HG03135 (cell line): ENCODE results near the gene CNOT3.

ENCODE experiments used
- ATAC-seq: cut with Tn5 transposase; IDR thresholded peaks from one replicate; pipeline ENCODE4 v1.9.1; 2021; ENCODE audit warnings: mild to moderate bottlenecking, moderate library complexity; ENCODE audit not compliant: unreplicated experiment

The CNOT3 gene

GRCh38 chr19:54147676-54148075 is 10.1 kb downstream of the CNOT3 start:
- no peak for ATAC-seq

GRCh38 chr19:54148158-54148557 is 10.6 kb downstream of the CNOT3 start:
- no peak for ATAC-seq

GRCh38 chr19:54149021-54149812 is 11.7 kb downstream of the CNOT3 start:
- no peak for ATAC-seq

GRCh38 chr19:54151362-54152035 is 13.9 kb downstream of the CNOT3 start:
- ATAC-seq: no peak

- no peak for ATAC-seq
These were observed 14.7 kb downstream of the CNOT3 start for GRCh38 chr19:54152267-54152666.

GRCh38 chr19:54152878-54153524 is 15.4 kb downstream of the CNOT3 start:
- no peak for ATAC-seq

GRCh38 chr19:54153731-54154326 is 16.3 kb downstream of the CNOT3 start:
- ATAC-seq: no peak

- ATAC-seq: no peak
These were observed 17.2 kb downstream of the CNOT3 start for GRCh38 chr19:54154603-54155345.

GRCh38 chr19:54155694-54156093 is 18.1 kb downstream of the CNOT3 start:
- no peak for ATAC-seq

GRCh38 chr19:54156490-54156889 is 18.9 kb downstream of the CNOT3 start:
- ATAC-seq: no peak

- no peak for ATAC-seq
These were observed 19.4 kb downstream of the CNOT3 start for GRCh38 chr19:54156953-54157352.

- ATAC-seq: no peak
These were observed 21.3 kb downstream of the CNOT3 start for GRCh38 chr19:54158812-54159351.

- ATAC-seq: peak; percentile 86
These were observed 22.0 kb downstream of the CNOT3 start, which contains the start of gene LENG1 for GRCh38 chr19:54159352-54160181. TSS of gene LENG1 (minus strand) at chr19:54159721. CDS start at chr19:54159695, 26 bp downstream.

GRCh38 chr19:54160182-54160811 is 22.7 kb downstream of the CNOT3 start:
- no peak for ATAC-seq

GRCh38 chr19:54160854-54161253 is 23.3 kb downstream of the CNOT3 start:
- no peak for ATAC-seq

GRCh38 chr19:54162241-54162805 is 24.8 kb downstream of the CNOT3 start:
- peak; percentile 19 for ATAC-seq

- ATAC-seq: no peak
These were observed 25.3 kb downstream of the CNOT3 start for GRCh38 chr19:54162884-54163283.

- no peak for ATAC-seq
These were observed 27.0 kb downstream of the CNOT3 start for GRCh38 chr19:54164369-54165068.
